Fibroblast of skin of back (primary cell): Measurements from ENCODE around the gene NADSYN1.
"Not testable (repeated sequence)": the region's sequence is repeated elsewhere in the genome, so short reads cannot be mapped to it uniquely, and the experiment has no call there.

Experiments used
- DNase-seq: peaks from one replicate; pipeline ENCODE4 v3.0.0-alpha.2; 2013

The NADSYN1 gene

GRCh38 chr11:71491940-71492339, 38.9 kb downstream of the NADSYN1 start:
- DNase-seq, result no peak

GRCh38 chr11:71495286-71496230, 42.6 kb downstream of the NADSYN1 start:
- DNase-seq, result no peak

- DNase-seq, result no peak
These were observed 43.4 kb downstream of the NADSYN1 start for GRCh38 chr11:71496421-71496820.

GRCh38 chr11:71498091-71498490, 45.1 kb downstream of the NADSYN1 start:
- no peak for DNase-seq

GRCh38 chr11:71499125-71499524, 46.1 kb downstream of the NADSYN1 start:
- DNase-seq, result no peak

GRCh38 chr11:71499546-71499945, 46.5 kb downstream of the NADSYN1 start:
- no peak for DNase-seq

GRCh38 chr11:71500601-71501021, 47.6 kb downstream of the NADSYN1 start:
- DNase-seq, result no peak

GRCh38 chr11:71501071-71501985, 48.3 kb downstream of the NADSYN1 start:
- DNase-seq, result no peak

GRCh38 chr11:71502026-71502425, 49.0 kb downstream of the NADSYN1 start:
- no peak for DNase-seq

- no peak for DNase-seq
These were observed 50.0 kb downstream of the NADSYN1 start for GRCh38 chr11:71502871-71503435.

- DNase-seq, result no peak
These were observed 51.5 kb downstream of the NADSYN1 start for GRCh38 chr11:71504531-71504930.

GRCh38 chr11:71505001-71505400, 52.0 kb downstream of the NADSYN1 start:
- no peak for DNase-seq

- DNase-seq, result no peak
These were observed 52.8 kb downstream of the NADSYN1 start for GRCh38 chr11:71505781-71506180.

GRCh38 chr11:71507102-71507501, 54.1 kb downstream of the NADSYN1 start:
- DNase-seq, result no peak

GRCh38 chr11:71518506-71519471, 65.8 kb downstream of the NADSYN1 start:
- DNase-seq, result no peak

GRCh38 chr11:71519546-71519945, 66.5 kb downstream of the NADSYN1 start:
- DNase-seq, result no peak

GRCh38 chr11:71525188-71525937, 72.4 kb downstream of the NADSYN1 start:
- DNase-seq, result no peak

- no peak for DNase-seq
These were observed 73.0 kb downstream of the NADSYN1 start for GRCh38 chr11:71525938-71526495.

GRCh38 chr11:71526796-71527575, 74.0 kb downstream of the NADSYN1 start, which contains the start of gene KRTAP5-7:
Gene KRTAP5-7, plus strand, starts transcription at chr11:71527267. Its CDS starts 34 bp downstream, at chr11:71527301.
- not testable (repeated sequence) for DNase-seq
